Uterus (tissue), 4 donors: ENCODE results near the gene FBRSL1. TPM values are rescaled to one million over a fixed set of nuclear protein-coding genes. Genes with fewer than 3 reads are reported as not detected.

Experiments
- DNase-seq, 2 donors: peaks; one replicate each; pipeline ENCODE4 v3.0.0-alpha.2; 2019 to 2020
- H3K27ac ChIP-seq, 2 donors: fragments of 200-600 bp; sonication (generic); 1 replicate in 1 of 2; 2 replicates in 1 of 2; pipeline ENCODE4 v1.5.1; 2016 to 2018
- H3K27me3 ChIP-seq, 2 donors: fragments of 200-600 bp; sonication (generic); one replicate each; pipeline ENCODE4 v1.5.1; 2018 to 2019; ENCODE audit warnings: control low read depth in 1 of 2
- H3K36me3 ChIP-seq, 2 donors: fragments of 200-600 bp; sonication (generic); one replicate each; pipeline ENCODE4 v1.5.1; 2019; ENCODE audit warnings: control low read depth in 1 of 2
- H3K4me1 ChIP-seq, 2 donors: fragments of 200-600 bp; sonication (generic); one replicate each; pipeline ENCODE4 v1.5.1; 2018 to 2019; ENCODE audit warnings: control low read depth in 1 of 2
- H3K4me3 ChIP-seq, 2 donors: fragments of 200-600 bp; sonication (generic); 1 replicate in 1 of 2; 2 replicates in 1 of 2; pipeline ENCODE4 v1.5.1; 2018 to 2019; ENCODE audit warnings: mild to moderate bottlenecking in 1 of 2
- H3K9me3 ChIP-seq, 2 donors: fragments of 200-600 bp; sonication (generic); one replicate each; pipeline ENCODE4 v1.5.1; 2019; ENCODE audit warnings: control low read depth in 1 of 2
- CTCF ChIP-seq, 4 experiments: fragments of 200-600 bp in 2 of 4; fragments of 450-650 bp in 2 of 4; sonication (generic) in 2 of 4; IDR thresholded peaks; one replicate each; pipeline ENCODE4 v1.5.1; 2016 to 2019; ENCODE audit warnings: antibody characterized with exemption in 4 of 4, mild to moderate bottlenecking in 2 of 4, moderate library complexity in 1 of 4
- POLR2A ChIP-seq, 2 donors: fragments of 450-650 bp; IDR thresholded peaks; one replicate each; pipeline ENCODE4 v1.6.1; 2016; ENCODE audit warnings: antibody characterized with exemption in 2 of 2, mild to moderate bottlenecking in 1 of 2, moderate library complexity in 1 of 2
- intact Hi-C: fragments of 100-400 bp; cut with DNase I; formaldehyde crosslinking; loops from one replicate; pipeline ENCODE4 v1.15.1; 2023; ENCODE audit warnings: low total_unique reads
- total RNA-seq, 4 donors: library from RNA; depleted of rRNA in 3 of 4; stranded (reverse); fragments of >200 nt in 3 of 4; gene quantifications; one replicate each; pipeline versions ENCODE4 v1.1.0 to v1.2.4, GENCODE V29; 2014 to 2023
- donor health status: DM: yes; HTN: yes; CAD: no.

FBRSL1 gene
- total RNA-seq, 4 donors from 2014 or later = 2.9 to 59.1 (median 31.8) TPM

- Histone ChIP-seq H3K27me3 (no peaks in the 10 kb centered on the region), H3K9me3 (no peaks in the 10 kb centered on the region), H3K4me1 (no peaks in the 10 kb centered on the region), H3K27ac (no peak overlapping the region), H3K36me3 (no peaks in the 10 kb centered on the region), H3K4me3 (no peak overlapping the region)
- no peak for TF ChIP-seq CTCF (IDR thresholded peaks at IDR 0.05)
- no peak for TF ChIP-seq POLR2A (IDR thresholded peaks at IDR 0.05)
- intact Hi-C loops = no loop called here
- DNase-seq = no peak
Observed at GRCh38 chr12:132477017-132477702, 12.8 kb upstream of the FBRSL1 start.

DNA sequence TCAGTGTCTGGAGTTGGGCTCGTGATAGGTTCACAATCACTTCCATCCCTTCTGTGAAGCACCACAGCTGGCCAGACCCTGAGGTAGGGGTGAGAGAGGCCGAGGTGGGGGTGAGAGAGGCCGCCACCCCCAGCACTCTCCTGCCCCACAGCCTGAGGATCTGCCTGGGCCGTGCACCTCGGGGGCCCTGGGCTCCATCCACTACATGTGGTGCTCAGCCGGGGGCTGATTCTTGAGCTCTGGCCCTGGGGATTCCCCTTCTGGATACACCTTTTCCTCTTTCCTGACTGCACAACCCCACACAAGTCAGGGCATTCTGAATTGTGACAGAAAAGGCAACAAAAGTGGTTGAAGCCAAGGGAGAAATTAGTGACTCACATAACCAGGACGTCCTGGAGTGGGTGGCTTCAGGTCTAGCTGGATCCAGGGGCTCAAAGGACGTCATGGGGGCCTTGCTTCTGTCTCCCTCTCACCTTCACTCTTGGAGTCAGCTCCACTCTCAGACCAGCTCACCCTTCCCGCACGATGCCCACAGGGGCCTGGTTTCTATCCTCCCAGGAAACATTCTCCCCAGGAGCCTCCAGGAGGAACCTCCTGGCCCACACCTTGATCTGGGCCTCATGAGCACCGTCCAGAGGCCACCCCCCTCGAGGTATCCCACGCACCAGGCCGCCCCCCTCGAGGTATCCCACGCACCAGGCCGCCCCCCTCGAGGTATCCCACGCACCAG lies 12.1 kb upstream of the FBRSL1 start:
- DNase-seq = no peak
- no peaks in the 10 kb centered on the region for H3K27me3 ChIP-seq
- TF ChIP-seq POLR2A (IDR thresholded peaks at IDR 0.05) (no peak), CTCF (IDR thresholded peaks at IDR 0.05) (no peak)

GRCh38 chr12:132478433-132478803 lies 11.5 kb upstream of the FBRSL1 start:
- Histone ChIP-seq H3K4me1 (no peaks in the 10 kb centered on the region), H3K9me3 (no peaks in the 10 kb centered on the region), H3K4me3 (no peak overlapping the region), H3K36me3 (no peaks in the 10 kb centered on the region), H3K27me3 (no peaks in the 10 kb centered on the region), H3K27ac (no peak overlapping the region)
- DNase-seq = no peak
- intact Hi-C loops = no loop called here
- TF ChIP-seq POLR2A (IDR thresholded peaks at IDR 0.05) = no peak
- no peak for TF ChIP-seq CTCF (IDR thresholded peaks at IDR 0.05)

More for the DNA sequence above, 12.1 kb upstream of the FBRSL1 start:
- no peaks in the 10 kb centered on the region for H3K36me3 ChIP-seq
- no peaks in the 10 kb centered on the region for H3K9me3 ChIP-seq
- H3K4me1 ChIP-seq = no peaks in the 10 kb centered on the region
- no peak overlapping the region for H3K27ac ChIP-seq
- intact Hi-C loops = no loop called here
- H3K4me3 ChIP-seq = no peak overlapping the region

DNA sequence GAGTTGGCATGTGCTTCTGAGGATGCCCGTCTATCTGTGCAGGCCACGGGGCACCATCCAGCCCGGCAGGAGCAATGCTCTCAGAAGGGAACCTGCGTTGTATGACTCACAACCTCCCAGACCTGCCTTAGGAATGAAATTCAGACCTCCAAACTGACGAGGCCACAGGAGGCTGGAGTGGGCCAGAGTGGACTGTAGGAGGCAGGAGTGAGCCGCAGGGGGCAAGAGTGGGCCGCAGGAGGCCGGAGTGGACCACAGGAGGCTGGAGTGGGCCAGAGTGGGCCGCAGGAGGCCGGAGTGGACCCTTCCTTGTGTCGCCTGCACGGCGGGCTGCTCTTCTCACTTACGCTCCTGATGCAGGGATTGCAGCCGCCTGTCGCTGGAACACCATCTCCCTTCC lies 11.1 kb upstream of the FBRSL1 start:
- TF ChIP-seq POLR2A (IDR thresholded peaks at IDR 0.05) (no peak), CTCF (IDR thresholded peaks at IDR 0.05) (no peak)
- intact Hi-C loops = no loop called here
- no peak for DNase-seq
- H3K4me3 ChIP-seq = no peak overlapping the region
- H3K27me3 ChIP-seq = no peaks in the 10 kb centered on the region
- no peaks in the 10 kb centered on the region for H3K36me3 ChIP-seq
- no peak overlapping the region for H3K27ac ChIP-seq
- H3K4me1 ChIP-seq = no peaks in the 10 kb centered on the region
- no peaks in the 10 kb centered on the region for H3K9me3 ChIP-seq

- no peak for TF ChIP-seq POLR2A (IDR thresholded peaks at IDR 0.05)
- TF ChIP-seq CTCF (IDR thresholded peaks at IDR 0.05) = no peak
- intact Hi-C loops = no loop called here
- no peaks in the 10 kb centered on the region for H3K36me3 ChIP-seq
- no peaks in the 10 kb centered on the region for H3K9me3 ChIP-seq
- H3K4me1 ChIP-seq = no peaks in the 10 kb centered on the region
- no peak overlapping the region for H3K4me3 ChIP-seq
- DNase-seq = no peak
- no peaks in the 10 kb centered on the region for H3K27me3 ChIP-seq
- H3K27ac ChIP-seq = no peak overlapping the region
Observed at GRCh38 chr12:132479291-132479690, 10.7 kb upstream of the FBRSL1 start.
